Adrenal gland (tissue), 12 donors: Measurements from ENCODE around the gene NIPAL4. TPM values are rescaled to one million over a fixed set of nuclear protein-coding genes. Genes with fewer than 3 reads are reported as not detected.

Experiments
- DNase-seq, 7 donors: peaks; one replicate each; pipeline ENCODE4 v3.0.0-alpha.2; 2019 to 2020
- H3K27ac ChIP-seq, 5 donors: fragments of 200-600 bp; sonication (generic) in 4 of 5; 1 replicate in 3 of 5; 2 replicates in 2 of 5; pipeline versions ENCODE4 v1.5.1 to v1.8.0; 2016 to 2020; ENCODE audit warnings: mild to moderate bottlenecking in 1 of 5
- H3K27me3 ChIP-seq: fragments of 200-600 bp; 2 replicates; pipeline ENCODE4 v1.8.0; 2021
- H3K36me3 ChIP-seq, 2 donors: fragments of 200-600 bp; replicated peaks in 1 of 2; 1 replicate in 1 of 2; 2 replicates in 1 of 2; pipeline versions ENCODE4 v1.5.1 to v1.8.0; 2018 to 2022
- H3K4me1 ChIP-seq, 2 donors: fragments of 200-600 bp; replicated peaks in 1 of 2; 1 replicate in 1 of 2; 2 replicates in 1 of 2; pipeline versions ENCODE4 v1.5.1 to v1.8.0; 2018 to 2021
- H3K4me3 ChIP-seq, 4 donors: fragments of 200-600 bp; sonication (generic) in 3 of 4; one replicate each; pipeline ENCODE4 v1.5.1; 2016 to 2018
- H3K9me3 ChIP-seq, 3 donors: fragments of 200-600 bp; sonication (generic) in 1 of 3; replicated peaks in 1 of 3; 1 replicate in 2 of 3; 2 replicates in 1 of 3; pipeline versions ENCODE4 v1.5.1 to v1.8.0; 2016 to 2021
- POLR2A ChIP-seq, 2 donors: fragments of 450-650 bp; IDR thresholded peaks; one replicate each; pipeline ENCODE4 v1.6.1; 2017; ENCODE audit warnings: antibody characterized with exemption in 2 of 2, mild to moderate bottlenecking in 2 of 2, moderate library complexity in 1 of 2
- WGBS, 4 donors: extraction: QIAGEN DNeasy Blood & Tissue Kit in 2 of 4; methylation state at CpG; one replicate each; pipeline versions ENCODE4 v1.1.5 to v1.1.7; 2013 to 2017; 5-methylcytosine and 5-hydroxymethylcytosine counted together
- intact Hi-C, 2 donors: fragments of 100-400 bp; cut with DNase I; formaldehyde crosslinking; loops; one replicate each; pipeline versions ENCODE4 v1.14.1 to v1.15.0; 2022 to 2023
- polyA plus RNA-seq, 3 donors: library from polyadenylated mRNA; stranded (reverse); fragments of 200-250 nt in 2 of 3; fragments of 350-450 nt in 1 of 3; fragmentation: Illumina TruSeq in 1 of 3; extraction: RNeasy Lipid Tissue Mini Kit (QIAGEN cat#74804) in 1 of 3; gene quantifications; one replicate each; pipeline ENCODE4 v1.2.3, GENCODE V29; 2013 to 2014
- total RNA-seq, 9 donors: library from RNA; depleted of rRNA in 4 of 9; stranded (reverse); fragments of >200 nt in 4 of 9; fragments of 120-200 nt in 1 of 9; fragmentation: NEBNext Ultra II Directional in 1 of 9; extraction: Animal tissue kit (Norgen Biotek cat#: 25700) in 1 of 9; gene quantifications; one replicate each; pipeline versions ENCODE4 v1.1.0 to v1.2.4, GENCODE V29; 2013 to 2023
- TF ChIP-seq, protein P1 (sequence below), 6 experiments: fragments of 450-650 bp in 4 of 6; fragments of 200-600 bp in 2 of 6; sonication (generic) in 1 of 6; IDR thresholded peaks; 1 replicate in 5 of 6; 2 replicates in 1 of 6; pipeline versions ENCODE4 v1.5.1 to v1.8.0; 2016 to 2021; ENCODE audit warnings: antibody characterized with exemption in 6 of 6, mild to moderate bottlenecking in 2 of 6, moderate library complexity in 1 of 6
- donor health status: healthy with polysubstance abuse.
- donor health status: Bipolar disorder and iron deficiency.
- donor health status: DM: yes; HTN: yes; CAD: no.
- donor health status: DM: no; HTN: no; CAD: no.
- donor health status: DM: no; HTN: no; CAD: no.
- donor health status: DM: yes; HTN: yes; CAD: no.

Gene NIPAL4
- total and polyA plus RNA-seq, 12 donors = 0.08 to 0.20 (median 0.12) TPM; not detected in 8

DNA sequence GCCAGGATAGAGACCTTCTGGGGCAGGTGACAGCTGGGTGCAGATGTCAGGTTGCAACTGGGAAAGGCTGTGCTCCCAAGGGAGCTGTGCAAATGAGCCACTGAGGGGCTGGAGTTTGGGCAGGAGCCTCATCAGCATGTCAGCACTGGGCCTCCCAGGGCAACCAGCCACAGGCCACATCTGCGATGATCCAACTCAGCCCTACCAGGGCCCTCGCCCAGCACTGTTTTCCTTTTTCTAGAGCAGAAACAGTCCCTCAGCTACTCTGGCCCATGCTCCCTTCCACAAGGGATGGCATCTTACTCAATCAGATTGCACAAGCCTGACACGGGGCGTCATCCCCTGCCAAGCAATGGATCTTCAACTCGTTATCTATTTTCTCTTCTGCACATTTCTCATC, 24.8 kb downstream of the NIPAL4 start:
- H3K9me3 ChIP-seq = no peaks in the 10 kb centered on the region
- peak in 6 of 7 donors; percentile 54 to 84 (median 64) for DNase-seq
- intact Hi-C loops = no loop called here
- peaks cover 0 to 12% of the 10 kb centered on the region in 2 donors for H3K36me3 ChIP-seq
- no peaks in the 10 kb centered on the region for H3K27me3 ChIP-seq
- no peak overlapping the region for H3K27ac ChIP-seq
- H3K4me1 ChIP-seq = no peaks in the 10 kb centered on the region
- H3K4me3 ChIP-seq = no peak overlapping the region
- WGBS, 4 donors = 51 to 60% (median 58%) methylated on average over 3 to 5 of the region's 5 CpGs
- TF ChIP-seq, protein P1, sequence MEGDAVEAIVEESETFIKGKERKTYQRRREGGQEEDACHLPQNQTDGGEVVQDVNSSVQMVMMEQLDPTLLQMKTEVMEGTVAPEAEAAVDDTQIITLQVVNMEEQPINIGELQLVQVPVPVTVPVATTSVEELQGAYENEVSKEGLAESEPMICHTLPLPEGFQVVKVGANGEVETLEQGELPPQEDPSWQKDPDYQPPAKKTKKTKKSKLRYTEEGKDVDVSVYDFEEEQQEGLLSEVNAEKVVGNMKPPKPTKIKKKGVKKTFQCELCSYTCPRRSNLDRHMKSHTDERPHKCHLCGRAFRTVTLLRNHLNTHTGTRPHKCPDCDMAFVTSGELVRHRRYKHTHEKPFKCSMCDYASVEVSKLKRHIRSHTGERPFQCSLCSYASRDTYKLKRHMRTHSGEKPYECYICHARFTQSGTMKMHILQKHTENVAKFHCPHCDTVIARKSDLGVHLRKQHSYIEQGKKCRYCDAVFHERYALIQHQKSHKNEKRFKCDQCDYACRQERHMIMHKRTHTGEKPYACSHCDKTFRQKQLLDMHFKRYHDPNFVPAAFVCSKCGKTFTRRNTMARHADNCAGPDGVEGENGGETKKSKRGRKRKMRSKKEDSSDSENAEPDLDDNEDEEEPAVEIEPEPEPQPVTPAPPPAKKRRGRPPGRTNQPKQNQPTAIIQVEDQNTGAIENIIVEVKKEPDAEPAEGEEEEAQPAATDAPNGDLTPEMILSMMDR (IDR thresholded peaks at IDR 0.05) = no peak
- TF ChIP-seq POLR2A (IDR thresholded peaks at IDR 0.05) = no peak

DNA sequence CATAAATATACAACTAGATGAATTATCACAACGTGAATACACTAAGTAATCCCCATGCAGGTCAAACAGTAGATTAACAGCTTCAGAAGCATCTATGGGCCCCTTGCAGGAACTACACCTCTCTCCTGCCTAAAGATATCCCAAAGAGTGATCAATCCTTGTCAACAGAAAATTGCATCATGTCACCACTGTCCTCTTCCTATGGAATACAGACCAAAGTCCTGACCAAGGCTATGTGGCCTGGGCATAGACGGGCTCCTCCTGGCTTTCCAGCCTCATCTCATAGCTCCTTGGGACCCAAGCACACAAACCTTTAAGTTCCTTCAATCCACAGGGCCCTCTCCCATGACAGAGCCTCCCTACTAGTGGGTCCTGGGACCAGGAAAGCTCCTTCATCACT, 25.3 kb downstream of the NIPAL4 start:
- TF ChIP-seq, protein P1 (IDR thresholded peaks at IDR 0.05) = no peak
- no peak for TF ChIP-seq POLR2A (IDR thresholded peaks at IDR 0.05)
- Histone ChIP-seq H3K27ac (no peak overlapping the region), H3K4me3 (no peak overlapping the region), H3K27me3 (no peaks in the 10 kb centered on the region), H3K36me3 (peaks cover 0 to 12% of the 10 kb centered on the region in 2 donors), H3K4me1 (no peaks in the 10 kb centered on the region), H3K9me3 (no peaks in the 10 kb centered on the region)
- DNase-seq = no peak
- intact Hi-C loops = no loop called here
- WGBS, 4 donors = 85 to 96% (median 92%) methylated on average over 2 of the region's 2 CpGs

DNA sequence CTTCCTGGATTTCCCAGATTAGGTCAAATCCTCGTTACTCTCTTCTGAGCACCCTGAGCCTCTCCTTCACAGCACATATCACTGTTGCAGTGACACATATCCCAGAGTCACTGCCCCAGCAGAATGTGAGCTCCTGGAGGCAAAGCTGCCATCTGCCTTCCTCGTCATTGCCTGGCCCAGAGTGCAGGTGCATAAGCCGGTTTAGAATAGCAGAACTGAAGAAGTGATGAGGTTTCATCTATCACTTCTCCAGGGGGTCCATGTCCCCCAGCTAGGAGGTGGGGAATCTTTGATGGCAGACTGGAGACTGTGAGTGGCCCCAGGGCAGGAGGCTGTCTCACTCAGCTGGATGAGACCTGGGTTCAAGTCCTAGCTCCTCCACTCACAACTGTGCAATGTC, 25.8 kb downstream of the NIPAL4 start:
- Histone ChIP-seq H3K9me3 (no peaks in the 10 kb centered on the region), H3K36me3 (peaks cover 0 to 12% of the 10 kb centered on the region in 2 donors), H3K27me3 (no peaks in the 10 kb centered on the region), H3K4me1 (no peaks in the 10 kb centered on the region), H3K27ac (no peak overlapping the region), H3K4me3 (no peak overlapping the region)
- DNase-seq = no peak
- intact Hi-C loops = no loop called here
- TF ChIP-seq, protein P1 (IDR thresholded peaks at IDR 0.05) = no peak
- no peak for TF ChIP-seq POLR2A (IDR thresholded peaks at IDR 0.05)
- WGBS, 4 donors = 84 to 95% (median 93%) methylated on average over 3 of the region's 3 CpGs

DNA sequence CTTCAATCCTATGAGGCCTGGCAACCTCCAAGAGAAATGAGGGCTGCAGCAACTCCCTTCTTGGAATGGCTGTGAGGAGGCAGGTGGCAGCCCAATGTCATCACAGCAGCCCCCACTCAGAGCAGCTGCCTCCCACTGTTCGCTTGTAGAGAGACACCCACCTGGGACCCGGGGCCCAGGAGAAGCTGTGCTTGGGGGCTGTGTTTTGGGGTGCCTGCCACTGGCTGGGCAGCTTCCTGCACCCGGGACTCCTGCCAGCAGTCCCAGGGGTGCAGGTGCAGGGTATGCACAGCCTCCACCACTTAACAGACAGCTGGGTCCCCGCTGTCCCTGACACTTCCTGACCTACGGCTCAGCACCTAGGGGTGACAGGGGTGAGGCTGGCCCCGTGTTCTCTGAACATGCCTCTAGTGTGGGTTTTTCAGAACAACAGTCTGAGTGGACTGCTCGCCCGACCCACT, 26.2 kb downstream of the NIPAL4 start:
- peaks cover 0 to 11% of the 10 kb centered on the region in 2 donors for H3K36me3 ChIP-seq
- intact Hi-C loops = no loop called here
- no peak for DNase-seq
- WGBS, 4 donors = 84 to 87% (median 84%) methylated on average over 3 to 8 of the region's 8 CpGs
- no peak overlapping the region for H3K27ac ChIP-seq
- H3K9me3 ChIP-seq = no peaks in the 10 kb centered on the region
- H3K27me3 ChIP-seq = no peaks in the 10 kb centered on the region
- H3K4me3 ChIP-seq = no peak overlapping the region
- no peaks in the 10 kb centered on the region for H3K4me1 ChIP-seq
- TF ChIP-seq, protein P1 (IDR thresholded peaks at IDR 0.05) = no peak
- TF ChIP-seq POLR2A (IDR thresholded peaks at IDR 0.05) = no peak
